Type B pancreatic cell (in vitro differentiated cells): Measurements from ENCODE around the gene SRP19. TPM values are rescaled to one million over a fixed set of nuclear protein-coding genes. Genes with fewer than 3 reads are reported as not detected.
A peak's percentile ranks its signal among the peaks of the same experiment; 100 is the strongest.
"Not testable (repeated sequence)": the region's sequence is repeated elsewhere in the genome, so short reads cannot be mapped to it uniquely, and the experiment has no call there.

ENCODE experiments used
- DNase-seq: peaks from one replicate; pipeline ENCODE4 v3.0.0; 2021; ENCODE audit warnings: mixed read lengths; ENCODE audit not compliant: unreplicated experiment; ENCODE audit errors: extremely low spot score
- H3K27ac Mint-ChIP-seq: 2 replicates; pipeline ENCODE4 v1.8.0; 2021; ENCODE audit warnings: mild to moderate bottlenecking, mixed read lengths
- H3K27me3 Mint-ChIP-seq: 2 replicates; pipeline ENCODE4 v1.8.0; 2021; ENCODE audit warnings: mixed read lengths
- H3K36me3 Mint-ChIP-seq: 2 replicates; pipeline ENCODE4 v1.8.0; 2021; ENCODE audit warnings: mixed read lengths
- H3K4me1 Mint-ChIP-seq: one replicate; pipeline ENCODE4 v1.8.0; 2021; ENCODE audit warnings: mixed read lengths; ENCODE audit not compliant: unreplicated experiment
- H3K4me3 Mint-ChIP-seq: 2 replicates; pipeline ENCODE4 v1.8.0; 2021; ENCODE audit warnings: mild to moderate bottlenecking, mixed read lengths
- H3K9me3 Mint-ChIP-seq: 2 replicates; pipeline ENCODE4 v1.8.0; 2021; ENCODE audit warnings: mixed read lengths
- total RNA-seq: library from RNA; stranded (reverse); gene quantifications from 2 replicates; pipeline ENCODE4 v1.2.1, GENCODE V29; 2021; ENCODE audit warnings: low replicate concordance
- TF ChIP-seq, protein P1 (sequence below): fragments of 200-600 bp; sonication (generic); conservative IDR thresholded peaks from 2 replicates; pipeline ENCODE4 v1.5.0; 2021; ENCODE audit warnings: antibody characterized with exemption, mild to moderate bottlenecking

The SRP19 gene
- total RNA-seq, 1 donor from 2014 or later = 45.4 TPM

DNA sequence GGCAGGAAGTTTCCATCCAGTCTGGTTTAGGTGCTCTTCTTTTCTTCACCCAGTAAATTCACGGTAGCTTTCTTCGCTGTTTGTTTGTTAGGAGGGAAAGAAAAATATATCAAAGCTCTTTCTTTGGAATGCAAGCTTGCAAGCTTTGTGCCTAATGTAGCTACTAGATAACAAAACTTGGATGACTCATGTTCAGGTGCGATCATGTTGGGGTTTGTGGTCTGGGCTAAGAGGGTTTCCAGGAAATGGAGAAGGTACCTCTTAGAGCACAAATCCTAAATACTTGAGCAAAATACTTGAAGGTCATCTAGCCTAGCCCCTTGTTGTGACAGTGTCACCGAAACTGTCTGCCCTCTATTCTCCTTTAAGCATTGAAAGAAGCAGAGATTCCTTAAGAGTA lies 17.7 kb downstream of the SRP19 start:
- Mint-ChIP-seq H3K4me1 (no peaks in the 10 kb centered on the region), H3K9me3 (no peaks in the 10 kb centered on the region), H3K27ac (peak overlapping the region; percentile 42), H3K36me3 (peaks cover 17% of the 10 kb centered on the region), H3K4me3 (no peak overlapping the region), H3K27me3 (no peaks in the 10 kb centered on the region)
- DNase-seq = no peak
- TF ChIP-seq, protein P1, sequence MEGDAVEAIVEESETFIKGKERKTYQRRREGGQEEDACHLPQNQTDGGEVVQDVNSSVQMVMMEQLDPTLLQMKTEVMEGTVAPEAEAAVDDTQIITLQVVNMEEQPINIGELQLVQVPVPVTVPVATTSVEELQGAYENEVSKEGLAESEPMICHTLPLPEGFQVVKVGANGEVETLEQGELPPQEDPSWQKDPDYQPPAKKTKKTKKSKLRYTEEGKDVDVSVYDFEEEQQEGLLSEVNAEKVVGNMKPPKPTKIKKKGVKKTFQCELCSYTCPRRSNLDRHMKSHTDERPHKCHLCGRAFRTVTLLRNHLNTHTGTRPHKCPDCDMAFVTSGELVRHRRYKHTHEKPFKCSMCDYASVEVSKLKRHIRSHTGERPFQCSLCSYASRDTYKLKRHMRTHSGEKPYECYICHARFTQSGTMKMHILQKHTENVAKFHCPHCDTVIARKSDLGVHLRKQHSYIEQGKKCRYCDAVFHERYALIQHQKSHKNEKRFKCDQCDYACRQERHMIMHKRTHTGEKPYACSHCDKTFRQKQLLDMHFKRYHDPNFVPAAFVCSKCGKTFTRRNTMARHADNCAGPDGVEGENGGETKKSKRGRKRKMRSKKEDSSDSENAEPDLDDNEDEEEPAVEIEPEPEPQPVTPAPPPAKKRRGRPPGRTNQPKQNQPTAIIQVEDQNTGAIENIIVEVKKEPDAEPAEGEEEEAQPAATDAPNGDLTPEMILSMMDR = no peak

DNA sequence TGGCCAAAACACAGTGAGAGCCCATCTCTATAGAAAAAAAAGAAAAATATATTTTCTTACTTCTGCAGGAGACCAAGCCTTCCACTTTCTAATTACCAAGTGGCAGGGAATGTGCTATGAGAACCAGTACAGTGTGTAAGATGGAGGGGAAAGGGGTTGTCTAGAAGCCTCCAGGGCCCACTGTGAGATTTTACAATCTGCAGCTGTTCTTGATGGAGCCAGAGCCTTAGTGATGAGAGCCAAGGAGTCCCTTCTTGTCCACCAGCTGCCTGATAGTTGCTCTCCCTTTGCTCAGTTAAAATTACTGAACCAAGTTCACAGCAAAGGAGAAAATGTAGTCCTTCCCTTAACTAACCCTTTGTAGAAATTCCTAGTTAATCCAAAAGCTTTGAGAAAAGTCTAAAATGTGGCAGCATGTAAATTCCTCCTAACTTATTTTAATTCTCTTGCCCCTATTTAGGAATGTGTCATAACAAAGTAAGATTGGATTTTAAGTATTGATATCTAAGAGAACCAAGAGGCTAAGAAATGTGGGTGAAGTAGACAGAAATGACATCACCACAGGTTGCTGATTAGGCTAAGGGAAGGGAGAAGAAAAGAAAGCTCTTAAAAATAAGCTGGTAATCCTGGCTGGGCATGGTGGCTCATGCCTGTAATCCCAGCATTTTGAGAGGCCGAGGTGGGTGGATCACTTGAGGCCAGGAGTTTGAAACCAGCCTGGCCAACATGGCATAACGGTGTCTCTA lies 19.3 kb downstream of the SRP19 start:
- H3K9me3 Mint-ChIP-seq = no peaks in the 10 kb centered on the region
- TF ChIP-seq, protein P1 = no peak
- no peaks in the 10 kb centered on the region for H3K27me3 Mint-ChIP-seq
- H3K4me1 Mint-ChIP-seq = no peaks in the 10 kb centered on the region
- H3K36me3 Mint-ChIP-seq = peaks cover 13% of the 10 kb centered on the region
- no peak overlapping the region for H3K4me3 Mint-ChIP-seq
- DNase-seq = no peak
- no peak overlapping the region for H3K27ac Mint-ChIP-seq

DNA sequence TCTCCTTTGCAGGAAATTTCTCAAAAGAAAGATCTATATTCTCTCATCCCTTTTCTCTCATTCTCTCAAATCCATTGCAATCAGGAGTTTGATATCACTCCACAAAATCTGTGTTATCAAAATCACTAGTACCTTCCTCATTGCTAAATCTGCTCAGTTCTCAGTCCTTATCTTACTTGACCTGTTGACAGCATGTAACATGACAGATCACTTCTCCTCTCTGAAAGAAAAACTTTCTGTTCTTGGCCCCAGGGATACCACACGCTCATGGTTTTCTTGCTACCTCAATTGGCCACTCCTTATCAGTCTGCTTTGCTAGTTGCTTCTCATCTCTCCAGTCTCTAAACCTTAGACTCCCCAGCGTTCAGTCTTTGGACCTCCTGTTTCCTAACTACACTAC lies 22.1 kb downstream of the SRP19 start:
- Mint-ChIP-seq H3K27ac (no peak overlapping the region), H3K4me1 (no peaks in the 10 kb centered on the region), H3K4me3 (no peak overlapping the region), H3K27me3 (no peaks in the 10 kb centered on the region), H3K36me3 (peaks cover 20% of the 10 kb centered on the region), H3K9me3 (no peaks in the 10 kb centered on the region)
- TF ChIP-seq, protein P1 = no peak
- DNase-seq = no peak

DNA sequence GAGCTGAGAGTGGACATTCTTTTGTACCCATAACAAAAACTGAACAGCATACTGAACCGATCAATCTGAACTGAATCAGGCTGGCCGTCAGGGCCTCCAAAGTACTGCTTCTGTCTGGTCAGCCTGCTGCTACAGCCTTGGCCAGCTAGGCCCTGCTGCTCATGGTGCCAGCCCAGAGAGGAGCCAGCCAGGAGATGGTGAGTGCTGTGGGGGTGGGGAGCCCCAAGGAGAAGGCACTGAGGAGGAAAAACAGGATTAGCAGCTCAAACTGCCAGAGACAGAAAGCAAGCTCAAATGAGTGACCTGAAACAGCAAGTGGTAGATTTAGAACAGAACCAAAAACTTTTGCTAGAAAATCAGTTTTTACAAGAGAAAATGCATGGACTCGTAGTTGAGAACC lies 23.9 kb downstream of the SRP19 start:
- Mint-ChIP-seq H3K9me3 (no peaks in the 10 kb centered on the region), H3K4me3 (no peak overlapping the region), H3K4me1 (no peaks in the 10 kb centered on the region), H3K27ac (no peak overlapping the region), H3K36me3 (peaks cover 19% of the 10 kb centered on the region), H3K27me3 (no peaks in the 10 kb centered on the region)
- no peak for DNase-seq
- TF ChIP-seq, protein P1 = no peak

DNA sequence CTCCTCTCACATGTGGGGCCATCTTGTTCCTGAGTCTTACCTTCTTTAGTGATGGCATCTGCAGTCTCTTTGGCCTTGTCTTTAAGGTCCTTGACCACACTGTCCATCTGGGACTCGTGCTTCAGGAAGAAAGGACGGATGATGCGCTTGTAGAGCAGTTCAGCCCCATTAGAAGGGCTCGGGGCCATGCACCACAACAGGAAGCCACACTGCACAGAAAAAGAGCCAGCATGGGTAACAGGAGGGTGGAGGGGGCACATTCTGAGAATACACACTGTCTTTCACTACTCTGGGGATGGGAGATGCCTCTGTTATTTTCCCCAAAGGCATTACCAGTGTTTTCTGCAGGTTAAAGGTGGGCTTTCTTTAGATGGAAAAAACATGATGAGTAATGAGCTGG lies 25.9 kb downstream of the SRP19 start:
- Mint-ChIP-seq H3K4me3 (no peak overlapping the region), H3K4me1 (no peaks in the 10 kb centered on the region), H3K9me3 (no peaks in the 10 kb centered on the region), H3K27ac (no peak overlapping the region), H3K27me3 (no peaks in the 10 kb centered on the region), H3K36me3 (peaks cover 11% of the 10 kb centered on the region)
- TF ChIP-seq, protein P1 = no peak
- DNase-seq = no peak

DNA sequence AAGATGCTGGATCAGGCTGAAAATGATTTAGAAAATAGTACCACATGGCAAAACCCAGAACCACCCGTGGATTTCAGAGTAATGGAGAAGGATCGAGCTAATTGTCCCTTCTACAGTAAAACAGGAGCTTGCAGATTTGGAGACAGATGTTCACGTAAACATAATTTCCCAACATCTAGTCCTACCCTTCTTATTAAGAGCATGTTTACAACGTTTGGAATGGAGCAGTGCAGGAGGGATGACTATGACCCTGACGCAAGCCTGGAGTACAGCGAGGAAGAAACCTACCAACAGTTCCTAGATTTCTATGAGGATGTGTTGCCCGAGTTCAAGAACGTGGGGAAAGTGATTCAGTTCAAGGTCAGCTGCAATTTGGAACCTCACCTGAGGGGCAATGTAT lies 31.0 kb downstream of the SRP19 start:
- H3K4me1 Mint-ChIP-seq, H3K27me3 Mint-ChIP-seq, DNase-seq, H3K9me3 Mint-ChIP-seq, H3K27ac Mint-ChIP-seq, H3K4me3 Mint-ChIP-seq: not testable (repeated sequence)
- H3K36me3 Mint-ChIP-seq = peaks cover 15% of the 10 kb centered on the region
